HG02885 (cell line): ENCODE results near the gene DNAJC11.
"Not testable (repeated sequence)": the region's sequence is repeated elsewhere in the genome, so short reads cannot be mapped to it uniquely, and the experiment has no call there.

ENCODE experiments used
- ATAC-seq: cut with Tn5 transposase; IDR thresholded peaks from one replicate; pipeline ENCODE4 v1.9.1; 2021; ENCODE audit warnings: mild to moderate bottlenecking; ENCODE audit not compliant: unreplicated experiment, poor library complexity

Gene DNAJC11

DNA sequence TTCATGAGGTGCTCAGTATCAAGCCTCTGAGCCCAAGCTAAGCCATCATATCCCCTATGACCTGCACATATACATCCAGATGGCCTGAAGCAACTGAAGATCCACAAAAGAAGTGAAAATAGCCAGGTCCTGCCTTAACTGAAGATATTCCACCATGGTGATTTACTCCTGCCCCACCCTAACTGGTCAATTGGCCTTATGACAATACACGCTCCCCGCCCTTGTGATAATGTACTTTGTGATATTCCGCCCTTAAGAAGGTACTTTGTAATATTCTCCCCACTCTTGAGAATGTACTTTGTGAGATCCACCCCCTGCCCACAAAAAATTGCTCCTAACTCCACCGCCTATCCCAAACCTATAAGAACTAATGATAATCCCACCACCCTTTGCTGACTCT lies 1.7 kb downstream of the DNAJC11 start:
- ATAC-seq = not testable (repeated sequence)

DNA sequence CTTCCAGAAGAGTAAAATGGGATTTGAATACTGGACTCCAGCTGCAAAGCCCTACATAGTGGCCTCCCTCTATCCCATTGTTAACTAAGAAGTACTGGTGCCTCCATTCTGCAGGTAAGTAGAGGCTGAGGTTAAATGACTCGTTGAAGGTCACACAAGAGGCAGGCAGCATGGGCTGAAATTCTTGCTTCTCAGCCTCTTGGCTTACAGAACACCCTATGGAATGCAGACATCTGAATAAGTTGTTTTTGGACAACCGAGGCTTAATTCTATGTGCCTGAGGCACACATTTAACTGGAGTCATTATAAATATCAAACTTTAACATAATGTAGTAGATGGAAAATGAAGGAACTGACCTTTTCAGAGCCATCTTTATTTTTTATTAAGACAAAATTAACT lies 5.7 kb downstream of the DNAJC11 start:
- no peak for ATAC-seq

DNA sequence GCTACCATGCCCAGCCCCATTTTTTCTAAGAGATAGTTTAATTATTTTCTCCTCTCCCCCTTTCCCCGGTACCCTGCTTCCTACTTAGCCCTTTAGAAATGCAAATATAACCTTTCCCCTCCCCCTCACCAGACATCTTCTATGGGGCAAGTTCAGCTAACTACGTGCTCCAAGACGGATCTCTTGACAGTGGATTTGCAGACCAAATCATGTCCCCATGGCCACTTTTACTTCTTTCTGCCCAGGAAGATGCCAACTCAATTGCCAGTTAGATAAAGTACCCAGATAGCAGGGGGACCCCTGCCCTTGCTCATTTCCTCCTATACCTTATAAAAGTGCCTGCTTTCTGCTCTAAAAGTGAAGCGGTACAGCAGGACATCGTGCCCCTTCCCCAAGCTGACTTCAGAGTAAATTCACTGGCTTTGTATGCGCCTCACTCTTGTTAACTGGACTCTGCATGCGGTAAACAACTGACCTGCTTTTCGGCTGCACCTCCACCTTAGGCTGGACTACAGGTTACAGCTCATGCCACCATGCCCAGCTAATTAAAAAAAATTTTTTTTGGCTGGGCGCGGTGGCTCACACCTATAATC lies 7.4 kb downstream of the DNAJC11 start:
- ATAC-seq = no peak

DNA sequence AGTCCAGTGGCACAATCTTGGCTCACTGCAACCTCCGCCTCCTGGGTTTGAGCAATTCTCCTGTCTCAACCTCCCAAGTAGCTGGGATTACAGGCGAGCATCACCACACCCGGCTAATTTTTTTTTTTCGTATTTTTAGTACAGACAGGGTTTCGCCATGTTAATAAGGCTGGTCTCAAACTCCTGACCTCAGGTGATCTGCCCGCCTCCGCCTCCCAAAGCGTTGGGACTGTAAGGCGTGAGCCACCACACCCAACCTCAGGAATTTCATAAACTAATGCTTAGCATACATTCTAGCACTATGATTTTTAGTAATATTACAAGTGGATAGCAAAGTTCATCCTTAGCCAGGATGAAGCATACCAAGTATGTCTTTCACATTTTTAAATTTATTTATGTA lies 8.7 kb downstream of the DNAJC11 start:
- no peak for ATAC-seq

DNA sequence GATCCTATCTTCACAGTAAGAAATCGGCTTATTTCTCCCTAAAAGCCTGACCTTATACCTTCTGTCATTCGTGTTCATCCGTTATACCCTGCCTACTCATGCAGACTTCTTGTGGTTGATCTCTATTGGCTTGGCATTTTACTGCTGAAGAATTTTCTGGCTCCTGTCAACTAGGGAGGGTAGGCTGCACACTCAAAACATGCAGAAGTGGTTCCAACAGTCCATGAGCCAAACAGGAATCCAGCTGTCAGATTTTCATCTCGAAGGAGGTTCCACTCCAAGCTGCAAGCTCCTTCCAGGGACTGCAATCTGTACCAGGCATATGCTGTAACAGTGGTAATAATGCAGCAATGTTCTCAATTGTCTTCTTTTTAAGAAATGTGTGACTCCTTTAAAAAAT lies 10.1 kb downstream of the DNAJC11 start:
- no peak for ATAC-seq

DNA sequence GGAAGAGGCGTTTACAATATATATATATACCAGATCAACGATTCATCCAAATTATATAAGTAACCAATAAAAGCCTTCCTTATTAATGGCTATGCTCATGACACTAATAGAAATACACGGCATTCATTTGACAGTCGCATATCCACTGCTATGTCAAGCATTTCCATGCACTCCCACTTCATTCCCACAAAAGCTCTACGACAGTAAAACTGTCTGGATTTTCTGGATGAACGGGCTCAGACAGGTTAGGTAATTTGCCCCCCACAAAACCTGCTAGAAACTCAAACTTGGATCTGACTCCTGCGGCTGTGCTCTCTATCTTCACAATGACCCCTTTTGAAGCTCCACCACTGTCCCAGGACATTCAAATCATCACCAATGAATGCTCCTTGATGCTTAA lies 11.4 kb downstream of the DNAJC11 start:
- ATAC-seq = no peak

DNA sequence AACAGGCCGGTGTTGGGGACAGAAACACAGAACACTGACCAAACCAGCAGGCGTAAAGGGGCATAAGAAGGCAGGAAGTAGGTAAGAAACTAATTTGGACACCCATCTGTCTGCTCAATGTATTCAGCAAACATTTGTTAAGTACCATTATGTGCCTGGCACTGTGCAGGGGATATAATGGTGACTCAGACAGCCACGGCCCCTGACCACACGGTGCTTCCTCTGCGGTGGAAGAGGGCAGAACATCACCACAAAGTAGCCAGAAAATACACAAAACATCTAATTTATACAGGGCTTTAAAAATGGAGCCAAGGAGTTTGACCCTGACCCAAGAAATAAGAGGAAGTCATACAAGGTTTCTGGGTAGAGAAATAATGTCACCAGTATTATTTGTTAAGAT lies 12.9 kb downstream of the DNAJC11 start:
- no peak for ATAC-seq

DNA sequence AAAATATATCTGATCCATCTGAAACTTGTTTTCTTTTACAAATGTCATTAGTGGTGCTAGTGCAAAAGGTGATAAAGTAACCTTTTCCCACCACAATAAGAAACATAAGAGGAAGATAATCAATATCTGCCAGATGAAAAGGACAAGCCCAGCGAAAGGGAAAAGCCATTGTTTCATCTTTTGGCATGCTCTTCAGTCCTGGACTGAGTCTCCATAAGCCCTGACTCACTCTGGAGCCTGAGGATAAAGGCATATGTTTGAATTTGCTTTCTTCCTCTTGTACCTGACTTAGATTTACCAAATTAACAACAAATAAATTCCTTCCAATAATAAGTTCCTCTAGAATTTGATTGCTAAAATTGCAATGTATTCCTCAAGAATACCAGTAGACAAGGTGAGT lies 13.6 kb downstream of the DNAJC11 start:
- ATAC-seq = no peak

DNA sequence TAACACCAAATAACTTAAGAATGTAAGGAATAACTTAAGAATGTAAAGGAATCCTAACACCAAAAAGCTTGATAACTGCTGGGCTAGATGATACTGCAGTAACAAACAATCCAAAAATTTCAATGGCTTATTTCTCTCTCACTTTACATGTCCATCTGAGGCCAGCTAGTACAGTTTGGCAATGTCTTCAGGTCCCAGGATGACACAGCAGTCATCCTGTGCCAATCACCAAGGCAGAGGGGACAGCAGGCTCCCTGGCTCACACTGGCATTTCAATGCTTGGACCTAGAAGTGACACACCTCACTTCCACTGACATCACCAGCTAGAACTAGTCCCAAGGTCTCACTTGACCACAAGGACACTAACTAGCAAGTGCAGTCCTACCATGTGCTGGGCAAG lies 15.3 kb downstream of the DNAJC11 start:
- ATAC-seq = no peak

DNA sequence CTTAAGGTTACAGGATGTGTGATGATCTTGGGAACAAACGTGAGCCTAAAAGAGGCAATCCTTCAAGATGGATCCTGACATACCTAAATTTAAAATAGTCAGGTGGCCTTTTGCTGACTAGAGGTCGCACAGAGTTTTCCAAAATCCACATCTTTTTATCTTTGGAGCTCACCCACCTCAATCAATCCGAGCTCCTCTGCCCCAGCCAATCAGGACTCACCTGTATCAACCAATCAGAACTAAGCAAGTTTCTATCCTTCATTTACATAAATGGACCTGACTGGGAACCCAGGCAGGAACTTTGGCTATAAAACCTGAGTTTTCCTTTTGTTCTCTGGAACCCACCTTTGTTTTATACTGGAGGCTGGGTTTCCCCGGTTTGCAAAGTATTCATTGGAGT lies 16.2 kb downstream of the DNAJC11 start:
- ATAC-seq = no peak

DNA sequence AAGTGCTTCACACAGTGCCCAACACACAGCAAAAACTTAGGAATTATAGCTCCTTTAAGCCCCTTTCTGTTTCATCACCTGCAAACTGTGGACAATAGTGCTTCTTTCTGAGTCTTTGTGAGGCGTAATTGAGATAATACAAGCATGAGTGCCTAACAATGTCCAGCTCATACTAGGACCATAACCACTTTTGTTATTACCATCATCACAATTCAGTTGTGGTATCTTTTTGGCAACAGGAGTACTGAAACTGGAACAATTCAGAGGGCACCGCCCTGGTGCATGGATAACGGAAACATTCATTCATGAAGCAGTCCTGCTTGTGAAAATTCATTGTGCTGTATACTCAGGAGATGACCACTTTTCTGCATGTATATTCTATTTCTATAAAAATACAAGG lies 18.2 kb downstream of the DNAJC11 start:
- ATAC-seq = no peak

DNA sequence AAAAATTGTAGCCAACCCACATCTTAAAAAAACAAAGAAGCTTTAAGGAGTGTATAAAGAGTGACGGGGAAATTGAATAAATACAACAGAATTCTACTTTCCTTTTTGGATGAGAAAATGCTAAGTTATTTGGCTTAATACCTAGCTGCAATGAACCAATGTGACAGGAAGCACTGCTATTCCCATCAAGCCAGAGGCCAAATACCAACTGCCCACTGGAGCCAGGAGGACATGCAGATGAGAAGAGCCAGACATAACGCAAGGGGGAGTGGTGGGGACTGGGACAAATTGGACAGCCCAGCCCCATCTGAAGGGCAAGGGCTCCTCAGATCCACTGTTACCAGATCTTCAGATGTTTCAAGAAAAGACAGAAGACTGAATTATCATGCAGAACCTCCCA lies 25.7 kb downstream of the DNAJC11 start:
- ATAC-seq = no peak

DNA sequence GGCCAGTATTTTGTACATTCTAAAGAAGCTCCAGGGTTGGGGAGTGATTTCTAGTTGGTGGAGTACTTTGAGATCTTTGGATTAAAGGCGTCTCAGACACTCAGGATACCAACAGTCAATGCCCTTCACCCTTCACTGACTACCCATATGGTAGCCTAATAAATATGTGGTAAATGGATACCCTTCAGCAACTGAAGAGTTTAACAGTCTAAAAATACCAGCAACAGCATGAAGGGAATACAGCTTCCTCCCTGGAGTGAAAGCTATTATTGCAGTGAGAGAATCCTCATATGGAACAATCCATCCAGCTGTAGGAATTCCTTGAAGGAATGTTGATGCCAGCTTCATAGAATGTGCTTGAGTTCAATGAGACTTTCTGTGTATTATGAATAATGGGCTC lies 26.8 kb downstream of the DNAJC11 start:
- no peak for ATAC-seq

DNA sequence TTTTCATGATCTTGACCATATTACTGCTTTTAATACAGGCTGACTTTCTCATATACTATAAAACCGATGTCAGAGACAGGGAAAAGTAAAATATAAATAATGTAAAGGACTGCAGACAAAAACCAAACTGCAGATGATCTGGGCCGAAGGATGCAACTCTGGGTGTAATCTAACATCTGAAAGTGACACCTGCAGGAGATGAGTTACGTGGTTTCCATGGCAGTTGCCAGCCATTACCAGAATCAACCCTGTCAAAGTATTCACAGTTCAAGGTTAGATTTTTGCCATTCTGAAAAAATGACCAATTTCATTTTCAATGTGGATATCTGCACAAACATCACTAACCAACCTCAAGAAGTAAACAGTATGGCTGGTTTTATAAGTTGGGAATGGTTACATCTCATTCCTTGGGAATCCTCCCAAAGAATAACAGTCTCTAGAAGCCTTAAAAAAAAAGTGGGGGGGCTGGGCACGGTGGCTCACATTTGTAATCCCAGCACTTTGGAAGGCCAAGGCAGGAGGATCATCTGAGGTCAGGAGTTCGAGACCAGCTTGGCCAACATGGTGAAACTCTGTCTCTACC lies 27.7 kb downstream of the DNAJC11 start:
- no peak for ATAC-seq

DNA sequence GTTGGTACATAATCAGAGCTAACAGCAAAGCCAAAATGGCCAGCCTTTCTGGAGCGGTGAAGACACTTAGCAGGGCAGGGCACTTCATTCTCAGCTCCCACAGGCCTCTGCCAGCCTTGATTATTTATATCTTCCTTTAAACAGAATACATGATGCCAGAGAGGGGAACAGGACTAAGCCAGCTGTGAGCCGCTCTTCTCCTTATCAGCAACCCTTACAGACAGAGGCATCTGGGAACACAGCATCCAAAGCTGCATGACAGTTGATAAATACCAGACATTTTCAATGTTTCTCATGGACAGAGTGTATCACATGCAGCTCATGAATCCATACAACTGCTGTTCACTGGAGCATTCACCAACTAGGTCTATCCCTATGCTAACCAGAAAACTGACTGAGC lies 29.1 kb downstream of the DNAJC11 start:
- no peak for ATAC-seq

DNA sequence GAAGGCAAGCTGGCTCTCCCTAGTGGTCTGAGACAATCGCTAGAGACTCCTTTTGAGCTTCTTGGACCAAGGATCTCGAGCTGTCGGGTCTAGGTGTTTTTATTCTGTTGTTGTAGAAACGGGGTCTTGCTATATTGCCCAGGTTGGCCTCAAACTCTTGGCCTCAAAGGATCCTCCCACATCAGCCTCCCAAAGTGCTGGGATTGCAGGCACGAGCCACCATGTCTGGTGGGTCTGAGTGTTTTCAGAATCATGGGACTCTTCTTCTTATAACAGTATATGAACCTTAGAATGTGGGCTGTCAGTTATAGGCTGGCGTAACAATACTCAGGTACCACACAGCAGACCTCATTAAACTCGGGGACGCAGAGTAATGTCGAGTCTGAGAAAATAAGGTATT lies 33.1 kb downstream of the DNAJC11 start:
- no peak for ATAC-seq

DNA sequence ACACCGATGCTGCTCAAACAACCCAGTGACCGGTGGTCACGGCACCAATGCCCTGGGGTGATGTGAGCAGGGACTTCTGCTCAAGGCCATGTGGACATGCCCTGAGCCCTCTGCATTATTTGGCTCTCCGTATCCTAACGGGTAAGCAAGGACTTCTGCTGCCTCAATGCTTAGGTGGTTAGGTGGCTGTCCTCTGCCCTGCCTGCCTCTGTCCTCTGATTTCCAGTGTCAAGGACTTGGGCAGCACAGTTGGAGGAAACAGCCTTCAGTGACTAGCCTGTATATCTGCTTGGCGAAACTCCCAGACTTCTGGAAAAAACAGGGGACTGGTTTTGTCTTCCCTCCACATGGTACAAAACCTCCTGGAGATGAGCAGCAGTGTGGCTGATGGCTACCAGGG lies 34.5 kb downstream of the DNAJC11 start:
- no peak for ATAC-seq

DNA sequence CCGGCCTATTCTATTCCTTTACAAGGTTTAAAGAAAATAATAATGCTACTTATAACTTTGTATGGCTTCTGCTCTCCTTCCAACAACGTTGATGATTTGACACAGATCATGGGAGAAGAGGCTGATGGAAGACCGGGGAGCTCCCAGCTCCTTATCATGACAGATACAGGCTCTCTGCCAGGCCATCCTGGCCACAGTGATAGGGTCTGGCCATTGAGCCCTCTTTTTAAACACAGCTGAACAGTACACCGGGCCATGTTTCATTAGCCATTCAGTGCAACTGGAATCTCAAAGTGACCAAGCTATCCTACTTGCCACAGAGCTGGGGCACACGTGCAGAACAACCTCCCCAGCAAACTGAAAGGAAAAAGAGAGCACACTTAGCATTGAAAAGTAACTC lies 34.9 kb downstream of the DNAJC11 start:
- no peak for ATAC-seq

DNA sequence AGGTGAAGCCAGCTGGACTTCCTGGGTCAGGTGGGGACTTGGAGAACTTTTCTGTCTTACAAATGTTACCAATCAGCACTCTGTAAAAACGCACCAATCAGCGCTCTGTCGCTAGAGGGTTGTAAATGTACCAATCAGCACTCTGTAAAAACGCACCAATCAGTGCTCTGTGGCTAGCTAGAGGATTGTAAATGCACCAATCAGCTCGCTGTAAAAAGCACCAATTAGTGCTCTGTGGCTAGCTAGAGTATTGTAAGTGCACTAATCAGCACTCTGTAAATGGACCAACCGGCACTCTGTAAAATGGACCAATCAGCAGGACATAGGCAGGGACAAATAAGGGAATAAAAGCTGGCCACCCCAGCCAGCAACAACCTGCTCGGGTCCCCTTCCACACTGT lies 39.1 kb downstream of the DNAJC11 start:
- ATAC-seq = not testable (repeated sequence)

DNA sequence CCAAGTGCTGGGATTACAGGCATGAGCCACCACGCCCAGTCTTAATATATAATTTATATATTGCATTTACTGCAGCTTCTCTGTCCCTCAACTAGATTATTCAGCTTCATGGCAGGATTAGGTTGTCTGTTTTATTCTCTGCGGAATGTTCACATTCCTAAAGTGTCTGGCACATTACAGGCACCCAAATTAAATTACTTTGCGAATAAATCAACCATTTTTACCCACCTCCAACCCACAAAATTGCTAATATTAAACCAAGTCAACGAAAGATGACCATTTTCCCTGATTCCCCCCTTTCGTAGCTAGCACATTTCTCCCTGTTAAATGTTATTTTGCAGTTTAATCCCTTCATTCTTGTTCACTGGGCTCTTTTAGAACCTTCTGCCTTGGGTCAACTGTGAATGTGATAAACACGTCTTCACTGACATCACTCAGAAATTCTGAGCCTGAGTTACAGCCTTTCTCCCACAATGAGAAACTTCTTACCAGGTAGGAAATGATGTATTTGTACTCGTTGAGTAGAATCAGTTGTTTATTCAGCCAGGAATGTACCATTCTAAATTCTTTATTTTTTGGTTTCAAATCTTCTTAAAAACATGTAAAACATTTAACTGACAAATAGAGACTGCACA lies 41.1 kb downstream of the DNAJC11 start:
- no peak for ATAC-seq

DNA sequence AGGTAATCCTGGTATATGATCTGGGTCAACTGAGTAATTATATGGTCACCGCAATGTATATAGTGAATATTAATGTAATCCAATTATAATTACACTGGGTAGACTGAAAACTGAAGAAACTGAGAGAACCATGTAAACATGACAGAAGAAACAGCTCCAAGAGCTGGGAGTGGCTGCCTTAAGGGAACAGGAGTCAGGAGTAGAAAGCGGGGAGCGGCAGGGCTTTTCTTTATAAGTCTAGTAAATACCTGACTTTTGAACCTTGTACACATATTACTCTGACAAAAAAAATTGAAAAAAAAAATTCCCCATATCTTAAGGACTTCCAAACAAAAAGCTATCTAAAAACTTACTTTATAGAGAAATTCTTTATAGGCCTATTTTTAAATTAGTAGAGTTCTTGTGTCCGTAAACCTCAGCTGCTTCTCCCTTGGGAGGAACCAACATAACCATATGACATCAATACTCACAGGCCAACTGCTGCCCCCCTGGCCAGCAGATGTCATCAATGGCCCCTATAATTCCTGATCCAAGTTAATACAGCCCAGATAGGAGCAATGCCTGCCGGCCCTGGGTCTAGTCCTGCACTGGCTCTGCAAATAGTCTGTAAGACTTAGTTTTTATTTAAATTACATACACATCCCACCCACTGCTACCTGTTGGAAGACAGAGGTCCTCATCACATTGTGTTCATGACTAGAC lies 43.1 kb downstream of the DNAJC11 start:
- ATAC-seq = no peak

DNA sequence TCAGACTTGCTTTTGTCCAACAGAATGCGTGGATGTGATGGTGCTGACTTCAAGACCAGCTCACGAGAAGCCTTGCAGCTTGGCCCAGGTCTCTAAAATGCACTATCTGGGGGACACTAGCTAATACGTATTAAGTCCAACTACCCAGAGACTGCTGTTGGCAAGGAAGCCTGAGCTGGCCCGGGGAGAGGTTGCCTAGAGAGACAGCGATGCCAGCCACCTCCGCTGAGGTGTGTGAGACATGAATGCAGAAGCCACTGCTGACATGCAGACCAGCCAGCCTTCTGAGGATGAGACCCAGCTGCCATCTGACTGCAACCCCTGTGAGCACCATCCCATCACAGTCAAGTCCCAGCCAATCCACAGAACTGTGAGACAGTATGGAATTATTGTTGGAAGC lies 44.5 kb downstream of the DNAJC11 start:
- no peak for ATAC-seq
